DOHH2 (cell line): ENCODE data around the gene ZKSCAN3.

Experiments used
- H3F3A ChIP-seq: fragments of 200-600 bp; sonication (generic), shearing (Covaris generic); 2 replicates; pipeline ENCODE4 v1.6.0; 2016; ENCODE audit warnings: antibody characterized with exemption, mild to moderate bottlenecking; ENCODE audit not compliant: control insufficient read depth, insufficient read depth
- H3K27ac ChIP-seq: fragments of 200-600 bp; sonication (generic); 2 replicates; pipeline ENCODE4 v1.5.1; 2014; ENCODE audit warnings: low read depth, mild to moderate bottlenecking, low read length, moderate library complexity
- H3K27me3 ChIP-seq: fragments of 200-600 bp; sonication (generic); 2 replicates; pipeline ENCODE4 v1.6.1; 2014; ENCODE audit warnings: mild to moderate bottlenecking, low read length, mixed read lengths; ENCODE audit not compliant: control insufficient read depth
- H3K36me3 ChIP-seq: fragments of 200-600 bp; sonication (generic); 2 replicates; pipeline ENCODE4 v1.6.1; 2014; ENCODE audit warnings: mild to moderate bottlenecking, low read length, moderate library complexity, mixed read lengths; ENCODE audit not compliant: control insufficient read depth
- H3K4me1 ChIP-seq: fragments of 200-600 bp; sonication (generic); 2 replicates; pipeline ENCODE4 v1.6.1; 2014; ENCODE audit warnings: mild to moderate bottlenecking, low read length, mixed read lengths; ENCODE audit not compliant: control insufficient read depth
- H3K4me2 ChIP-seq: fragments of 200-600 bp; sonication (generic); 2 replicates; pipeline ENCODE4 v1.6.0; 2014; ENCODE audit warnings: mild to moderate bottlenecking, low read length, moderate library complexity
- H3K4me3 ChIP-seq: fragments of 200-600 bp; sonication (generic); 2 replicates; pipeline ENCODE4 v1.5.1; 2014; ENCODE audit warnings: mild to moderate bottlenecking, low read length, mixed read lengths
- H3K79me2 ChIP-seq: fragments of 200-600 bp; sonication (generic); 2 replicates; pipeline ENCODE4 v1.6.1; 2014; ENCODE audit warnings: mild to moderate bottlenecking, low read length, mixed read lengths; ENCODE audit not compliant: control insufficient read depth
- H3K9me2 ChIP-seq: fragments of 200-600 bp; sonication (generic); replicated peaks from 2 replicates; pipeline ENCODE4 v1.6.1; 2014; ENCODE audit warnings: mild to moderate bottlenecking, low read length, mixed read lengths; ENCODE audit not compliant: control insufficient read depth
- H3K9me3 ChIP-seq: fragments of 200-600 bp; sonication (generic); 2 replicates; pipeline ENCODE4 v1.6.1; 2014; ENCODE audit warnings: antibody characterized with exemption, low read length, mixed read lengths; ENCODE audit not compliant: control insufficient read depth, insufficient read depth
- H4K20me1 ChIP-seq: fragments of 200-600 bp; sonication (generic); 2 replicates; pipeline ENCODE4 v1.6.0; 2014; ENCODE audit warnings: low read depth, mild to moderate bottlenecking, antibody characterized with exemption, low read length, moderate library complexity; ENCODE audit not compliant: control insufficient read depth, insufficient read depth
- EZH2phosphoT487 ChIP-seq: fragments of 200-600 bp; sonication (generic); IDR thresholded peaks from 2 replicates; pipeline ENCODE4 v1.6.1; 2017; ENCODE audit warnings: borderline replicate concordance, mild to moderate bottlenecking, antibody characterized with exemption, low read length, moderate library complexity, mixed read lengths
- TF ChIP-seq, protein P1 (sequence below): fragments of 200-600 bp; sonication (generic); IDR thresholded peaks from one replicate; pipeline ENCODE4 v1.5.1; 2014; ENCODE audit warnings: antibody characterized with exemption, mild to moderate bottlenecking, low read depth, low read length; ENCODE audit not compliant: poor library complexity, severe bottlenecking

ZKSCAN3 gene

DNA sequence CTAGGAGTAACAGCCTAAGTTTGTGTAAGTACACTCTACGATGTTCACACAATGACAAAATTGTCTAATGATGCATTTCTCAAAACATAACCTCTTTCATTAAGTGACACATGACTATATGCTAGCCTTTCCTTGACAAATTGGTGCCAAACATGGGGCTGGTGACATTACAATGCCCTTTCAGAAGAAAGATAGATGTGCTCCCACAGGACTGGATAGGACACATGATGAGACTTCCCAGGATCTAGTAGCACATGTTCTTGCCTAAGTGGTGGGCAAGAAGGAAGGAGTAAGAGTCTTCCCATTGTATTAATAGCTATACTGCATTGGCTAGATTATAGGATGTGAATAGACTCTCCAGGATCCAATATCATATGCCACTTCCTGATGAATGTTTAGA, 21.5 kb downstream of the ZKSCAN3 start:
- TF ChIP-seq, protein P1, sequence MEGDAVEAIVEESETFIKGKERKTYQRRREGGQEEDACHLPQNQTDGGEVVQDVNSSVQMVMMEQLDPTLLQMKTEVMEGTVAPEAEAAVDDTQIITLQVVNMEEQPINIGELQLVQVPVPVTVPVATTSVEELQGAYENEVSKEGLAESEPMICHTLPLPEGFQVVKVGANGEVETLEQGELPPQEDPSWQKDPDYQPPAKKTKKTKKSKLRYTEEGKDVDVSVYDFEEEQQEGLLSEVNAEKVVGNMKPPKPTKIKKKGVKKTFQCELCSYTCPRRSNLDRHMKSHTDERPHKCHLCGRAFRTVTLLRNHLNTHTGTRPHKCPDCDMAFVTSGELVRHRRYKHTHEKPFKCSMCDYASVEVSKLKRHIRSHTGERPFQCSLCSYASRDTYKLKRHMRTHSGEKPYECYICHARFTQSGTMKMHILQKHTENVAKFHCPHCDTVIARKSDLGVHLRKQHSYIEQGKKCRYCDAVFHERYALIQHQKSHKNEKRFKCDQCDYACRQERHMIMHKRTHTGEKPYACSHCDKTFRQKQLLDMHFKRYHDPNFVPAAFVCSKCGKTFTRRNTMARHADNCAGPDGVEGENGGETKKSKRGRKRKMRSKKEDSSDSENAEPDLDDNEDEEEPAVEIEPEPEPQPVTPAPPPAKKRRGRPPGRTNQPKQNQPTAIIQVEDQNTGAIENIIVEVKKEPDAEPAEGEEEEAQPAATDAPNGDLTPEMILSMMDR = no peak
- no peak for TF ChIP-seq EZH2phosphoT487
- Histone ChIP-seq H3F3A (0 out of 2 replicates have a peak, but pooled peaks cover 4% of the 10 kb centered on the region), H3K4me2 (no peak overlapping the region), H3K27me3 (no peaks in the 10 kb centered on the region), H4K20me1 (no peaks in the 10 kb centered on the region), H3K9me3 (no peaks in the 10 kb centered on the region), H3K9me2 (no peaks in the 10 kb centered on the region), H3K4me1 (peaks cover 22% of the 10 kb centered on the region), H3K4me3 (no peak overlapping the region), H3K79me2 (no peaks in the 10 kb centered on the region), H3K27ac (no peak overlapping the region), H3K36me3 (peaks cover 7% of the 10 kb centered on the region; the same call in 1 of the 2 replicates)

DNA sequence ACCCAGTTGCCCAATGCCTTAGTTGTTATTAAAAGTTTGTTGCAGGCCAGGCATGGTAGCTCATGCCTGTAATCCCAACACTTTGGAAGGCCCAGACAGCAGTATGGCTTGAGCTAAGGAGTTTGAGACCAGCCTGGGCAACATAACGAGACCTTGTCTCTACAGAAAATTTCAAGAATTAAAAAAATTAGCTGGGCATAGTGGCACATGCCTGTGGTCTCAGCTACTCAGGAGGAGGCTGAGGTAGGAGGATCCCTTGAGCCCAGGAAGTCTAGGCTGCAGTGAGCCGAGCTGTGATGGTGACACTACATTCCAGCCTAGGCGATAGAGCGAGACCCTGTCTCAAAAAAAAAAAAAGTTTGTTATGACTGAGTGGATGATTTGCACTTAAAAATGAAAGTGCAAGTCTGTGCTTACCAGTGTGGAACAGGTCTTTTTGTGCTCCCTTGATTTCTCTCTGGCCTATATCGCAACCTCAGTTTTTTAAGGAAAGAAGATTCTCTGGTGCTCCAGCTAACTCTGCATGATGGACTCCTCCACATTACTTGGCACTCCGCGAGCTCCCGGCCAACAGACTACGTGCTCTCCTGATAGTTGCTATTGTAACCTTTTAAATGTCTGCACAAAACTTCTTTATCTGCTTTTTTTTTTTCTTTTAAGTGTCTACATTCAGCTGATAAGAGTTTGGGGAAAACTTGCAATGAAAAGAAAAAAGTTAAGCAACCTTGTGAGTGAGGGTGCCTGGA, 22.1 kb downstream of the ZKSCAN3 start:
- Histone ChIP-seq H3K9me3 (no peaks in the 10 kb centered on the region), H3F3A (0 out of 2 replicates have a peak, but pooled peaks cover 4% of the 10 kb centered on the region), H3K36me3 (0 out of 2 replicates have a peak, but pooled peaks cover 2% of the 10 kb centered on the region), H3K4me3 (peak overlapping the region; percentile 21; the same call in 1 of the 2 replicates), H3K27me3 (no peaks in the 10 kb centered on the region), H3K4me2 (peak overlapping the region; percentile 31), H3K9me2 (no peaks in the 10 kb centered on the region), H3K27ac (no peak overlapping the region), H4K20me1 (no peaks in the 10 kb centered on the region), H3K79me2 (no peaks in the 10 kb centered on the region), H3K4me1 (peaks cover 22% of the 10 kb centered on the region)
- TF ChIP-seq, protein P1 = no peak
- no peak for TF ChIP-seq EZH2phosphoT487

DNA sequence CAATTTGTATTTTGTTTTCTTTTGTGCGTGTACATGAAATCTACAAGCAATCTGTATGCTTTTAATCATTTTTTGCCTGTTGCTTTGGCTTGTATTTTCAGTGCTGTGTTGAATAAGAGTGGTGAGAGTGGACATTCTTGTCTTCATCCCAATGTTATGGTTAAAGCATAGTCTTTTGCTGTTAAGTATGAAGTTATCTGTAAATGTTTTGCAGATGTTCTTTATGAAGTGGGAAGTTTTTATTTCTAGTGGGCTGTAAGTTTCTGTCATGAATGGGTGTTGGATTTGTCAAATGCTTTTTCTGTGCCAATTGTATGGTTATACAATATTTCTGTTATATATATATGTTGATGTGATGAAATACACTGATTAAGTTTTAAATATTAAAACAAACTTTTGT, 24.2 kb downstream of the ZKSCAN3 start:
- H3K36me3 ChIP-seq = peaks cover 5% of the 10 kb centered on the region
- no peak overlapping the region for H3K4me3 ChIP-seq
- H3K4me2 ChIP-seq = no peak overlapping the region
- H3K27me3 ChIP-seq = no peaks in the 10 kb centered on the region
- no peak overlapping the region for H3K27ac ChIP-seq
- peaks cover 3% of the 10 kb centered on the region; the same call in 1 of the 2 replicates for H3K9me3 ChIP-seq
- H3K4me1 ChIP-seq = peaks cover 13% of the 10 kb centered on the region
- H3F3A ChIP-seq = 0 out of 2 replicates have a peak, but pooled peaks cover 4% of the 10 kb centered on the region
- TF ChIP-seq EZH2phosphoT487 = no peak
- TF ChIP-seq, protein P1 = no peak
- H3K79me2 ChIP-seq = no peaks in the 10 kb centered on the region
- H3K9me2 ChIP-seq = no peaks in the 10 kb centered on the region
- no peaks in the 10 kb centered on the region for H4K20me1 ChIP-seq
